HCT116 (cell line): Measurements from ENCODE around the gene TMEM258.

Source experiments
- ATF3 ChIP-seq: IDR thresholded peaks from 2 replicates; pipeline ENCODE4 v1.6.1; 2012
- EZH2phosphoT487 ChIP-seq: fragments of 200-600 bp; IDR thresholded peaks from 2 replicates; pipeline ENCODE4 v1.6.1; 2018; ENCODE audit warnings: antibody characterized with exemption, borderline replicate concordance
- FOSL1 ChIP-seq: IDR thresholded peaks from 2 replicates; pipeline ENCODE4 v1.6.1; 2012; ENCODE audit warnings: low read depth
- JUND ChIP-seq: IDR thresholded peaks from 2 replicates; pipeline ENCODE4 v1.6.1; 2012
- POLR2A ChIP-seq: IDR thresholded peaks from 2 replicates; pipeline ENCODE4 v1.7.0; 2011; ENCODE audit warnings: borderline replicate concordance; ENCODE audit not compliant: insufficient read depth, insufficient read length; ENCODE audit errors: extremely low read depth
- POLR2AphosphoS5 ChIP-seq: IDR thresholded peaks from 2 replicates; pipeline ENCODE4 v1.6.1; 2011; ENCODE audit warnings: mild to moderate bottlenecking, low read depth, low read length, moderate library complexity
- REST ChIP-seq: IDR thresholded peaks from 2 replicates; pipeline ENCODE4 v1.6.1; 2012; ENCODE audit warnings: low read depth
- SP1 ChIP-seq: IDR thresholded peaks from 2 replicates; pipeline ENCODE4 v1.6.1; 2012; ENCODE audit warnings: low read depth
- TCF7L2 ChIP-seq: IDR thresholded peaks from 2 replicates; pipeline ENCODE4 v1.7.0; 2011; ENCODE audit warnings: borderline replicate concordance, inconsistent platforms; ENCODE audit not compliant: insufficient read depth, insufficient read length; ENCODE audit errors: extremely low read depth
- ZFX ChIP-seq: fragments of 450-650 bp; IDR thresholded peaks from 2 replicates; pipeline ENCODE4 v1.6.1; 2017
- TF ChIP-seq, protein P1 (sequence below), 3 experiments: fragments of 200-600 bp in 1 of 3; sonication (generic) in 1 of 3; IDR thresholded peaks in 2 of 3; conservative IDR thresholded peaks in 1 of 3; 2 replicates each; pipeline ENCODE4 v1.5.1; 2012 to 2017; ENCODE audit warnings: low read depth in 2 of 3, low read length in 2 of 3, antibody characterized with exemption in 1 of 3, borderline replicate concordance in 1 of 3, control low read depth in 1 of 3, mild to moderate bottlenecking in 1 of 3, mixed read lengths in 1 of 3, mixed run types in 1 of 3, moderate library complexity in 1 of 3; ENCODE audit not compliant: insufficient read depth in 1 of 3
- TF ChIP-seq, protein P2 (sequence below): IDR thresholded peaks from 2 replicates; pipeline ENCODE4 v1.6.1; 2012

GRCh38 chr11:61739966-61740365 is 52.4 kb downstream of the TMEM258 start:
- TF ChIP-seq POLR2A (no peak), JUND (no peak), POLR2AphosphoS5 (no peak), EZH2phosphoT487 (no peak), SP1 (no peak), REST (no peak), TCF7L2 (no peak), ZFX (no peak), ATF3 (no peak), FOSL1 (no peak)
- TF ChIP-seq, protein P1, sequence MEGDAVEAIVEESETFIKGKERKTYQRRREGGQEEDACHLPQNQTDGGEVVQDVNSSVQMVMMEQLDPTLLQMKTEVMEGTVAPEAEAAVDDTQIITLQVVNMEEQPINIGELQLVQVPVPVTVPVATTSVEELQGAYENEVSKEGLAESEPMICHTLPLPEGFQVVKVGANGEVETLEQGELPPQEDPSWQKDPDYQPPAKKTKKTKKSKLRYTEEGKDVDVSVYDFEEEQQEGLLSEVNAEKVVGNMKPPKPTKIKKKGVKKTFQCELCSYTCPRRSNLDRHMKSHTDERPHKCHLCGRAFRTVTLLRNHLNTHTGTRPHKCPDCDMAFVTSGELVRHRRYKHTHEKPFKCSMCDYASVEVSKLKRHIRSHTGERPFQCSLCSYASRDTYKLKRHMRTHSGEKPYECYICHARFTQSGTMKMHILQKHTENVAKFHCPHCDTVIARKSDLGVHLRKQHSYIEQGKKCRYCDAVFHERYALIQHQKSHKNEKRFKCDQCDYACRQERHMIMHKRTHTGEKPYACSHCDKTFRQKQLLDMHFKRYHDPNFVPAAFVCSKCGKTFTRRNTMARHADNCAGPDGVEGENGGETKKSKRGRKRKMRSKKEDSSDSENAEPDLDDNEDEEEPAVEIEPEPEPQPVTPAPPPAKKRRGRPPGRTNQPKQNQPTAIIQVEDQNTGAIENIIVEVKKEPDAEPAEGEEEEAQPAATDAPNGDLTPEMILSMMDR (IDR thresholded peaks at IDR 0.05 in 2 of 3, conservative IDR thresholded peaks at IDR 0.05 in 1 of 3; ENCODE audit: borderline replicate concordance in 1 of 3, insufficient read depth in 1 of 3, low read depth in 2 of 3, low read length in 2 of 3), result no peak
- TF ChIP-seq, protein P2, sequence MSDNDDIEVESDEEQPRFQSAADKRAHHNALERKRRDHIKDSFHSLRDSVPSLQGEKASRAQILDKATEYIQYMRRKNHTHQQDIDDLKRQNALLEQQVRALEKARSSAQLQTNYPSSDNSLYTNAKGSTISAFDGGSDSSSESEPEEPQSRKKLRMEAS, result no peak
